KMS-11 (cell line): Measurements from ENCODE around the gene EIF5.

ENCODE experiments used
- H2AFZ ChIP-seq: fragments of 200-600 bp; sonication (generic); 2 replicates; pipeline ENCODE4 v1.6.1; 2016; ENCODE audit warnings: antibody characterized with exemption, mixed run types, low read depth
- H3K27ac ChIP-seq: fragments of 200-600 bp; sonication (generic); 2 replicates; pipeline ENCODE4 v1.6.1; 2016; ENCODE audit warnings: mild to moderate bottlenecking, mixed run types
- H3K27me3 ChIP-seq: fragments of 200-600 bp; sonication (generic); 2 replicates; pipeline ENCODE4 v1.6.1; 2017; ENCODE audit warnings: mild to moderate bottlenecking, low read depth, mixed run types, moderate library complexity; ENCODE audit not compliant: insufficient read depth
- H3K36me3 ChIP-seq: fragments of 200-600 bp; sonication (generic); 2 replicates; pipeline ENCODE4 v1.6.1; 2017; ENCODE audit warnings: mild to moderate bottlenecking, mixed run types; ENCODE audit not compliant: insufficient read depth
- H3K4me1 ChIP-seq: fragments of 200-600 bp; sonication (generic); 2 replicates; pipeline ENCODE4 v1.6.1; 2016; ENCODE audit warnings: mild to moderate bottlenecking, low read depth, mixed run types; ENCODE audit not compliant: poor library complexity, severe bottlenecking
- H3K4me2 ChIP-seq: fragments of 200-600 bp; sonication (generic); 2 replicates; pipeline ENCODE4 v1.7.0; 2016; ENCODE audit warnings: mild to moderate bottlenecking, mixed run types
- H3K4me3 ChIP-seq: fragments of 200-600 bp; sonication (generic); IDR thresholded peaks from 2 replicates; pipeline ENCODE4 v1.6.1; 2017; ENCODE audit warnings: low read depth, low read length, mixed read lengths; ENCODE audit not compliant: insufficient read depth
- H3K79me2 ChIP-seq: fragments of 200-600 bp; sonication (generic); 2 replicates; pipeline ENCODE4 v1.6.1; 2016; ENCODE audit warnings: low read depth, mixed run types; ENCODE audit not compliant: insufficient read depth
- H3K9ac ChIP-seq: fragments of 200-600 bp; sonication (generic); 2 replicates; pipeline ENCODE4 v1.6.1; 2016; ENCODE audit warnings: mild to moderate bottlenecking, mixed run types
- H4K20me1 ChIP-seq: fragments of 200-600 bp; sonication (generic); 2 replicates; pipeline ENCODE4 v1.6.1; 2016; ENCODE audit warnings: mild to moderate bottlenecking, mixed run types; ENCODE audit not compliant: insufficient read depth
- TF ChIP-seq, protein P1 (sequence below): fragments of 200-600 bp; sonication (generic); conservative IDR thresholded peaks from 2 replicates; pipeline ENCODE4 v1.6.1; 2017; ENCODE audit warnings: low read depth, mild to moderate bottlenecking, antibody characterized with exemption, low read length, moderate library complexity, mixed read lengths

EIF5 gene

DNA sequence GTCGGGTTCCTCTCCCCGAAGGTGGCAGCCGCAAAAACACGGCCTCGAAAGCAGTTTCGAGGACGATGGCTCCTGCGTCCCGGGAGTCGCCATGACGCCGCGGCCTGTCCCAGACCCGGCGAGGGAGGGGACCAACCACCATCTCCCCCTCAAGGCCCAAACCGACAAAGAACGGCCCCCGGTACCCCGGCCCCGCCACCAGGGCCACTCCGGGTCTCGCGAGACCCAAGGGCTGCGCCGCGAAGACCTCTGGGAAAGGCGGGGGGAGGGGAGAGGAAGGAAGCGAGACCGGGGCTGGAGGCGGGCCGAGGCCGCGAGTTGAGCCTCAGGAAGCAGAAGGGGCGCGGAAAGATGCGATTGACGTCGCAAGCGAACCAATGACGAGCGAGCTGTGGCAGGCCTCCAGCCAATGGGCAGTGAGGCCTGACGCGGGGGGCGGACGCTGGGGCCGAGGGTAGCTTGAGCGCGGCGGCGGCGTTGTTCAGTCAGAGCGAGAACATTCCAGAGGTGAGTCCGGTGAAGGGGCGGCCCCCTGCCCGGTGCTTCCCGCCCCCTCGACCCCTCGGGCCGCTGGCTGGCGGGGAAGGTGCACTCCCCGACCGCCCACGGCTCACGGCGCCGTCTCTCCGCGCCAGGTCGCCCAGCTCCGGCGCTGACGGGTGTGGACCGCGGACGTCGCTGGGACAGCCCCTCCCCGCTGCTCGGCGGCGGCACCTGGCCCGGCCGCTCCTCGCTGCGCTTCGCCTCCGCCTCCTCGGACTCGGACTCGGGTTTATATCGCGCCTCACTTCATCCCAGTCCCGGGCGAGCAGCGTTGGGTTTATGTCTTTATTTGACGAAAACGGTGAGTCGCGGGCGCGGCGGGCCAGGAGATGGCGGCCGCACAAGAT is at the start of gene EIF5:
TSS of gene EIF5 (plus strand) at position 484 of the 890 bp plus-strand sequence. CDS start 1,624 bp downstream, outside the sequence.
- Histone ChIP-seq H3K27me3 (no peaks in the 10 kb centered on the region), H3K4me1 (peaks cover 59% of the 10 kb centered on the region), H3K27ac (peak within 1 kb of the TSS; percentile 92), H3K79me2 (peaks cover 31% of the 10 kb centered on the region), H4K20me1 (no peaks in the 10 kb centered on the region), H3K4me2 (peak within 1 kb of the TSS; percentile 94), H3K36me3 (peaks cover 36% of the 10 kb centered on the region; the same call in 1 of the 2 replicates), H3K9ac (peak within 1 kb of the TSS; percentile 91), H2AFZ (peak within 1 kb of the TSS; percentile 59), H3K4me3 (no peak within 1 kb of the TSS)
- TF ChIP-seq, protein P1, sequence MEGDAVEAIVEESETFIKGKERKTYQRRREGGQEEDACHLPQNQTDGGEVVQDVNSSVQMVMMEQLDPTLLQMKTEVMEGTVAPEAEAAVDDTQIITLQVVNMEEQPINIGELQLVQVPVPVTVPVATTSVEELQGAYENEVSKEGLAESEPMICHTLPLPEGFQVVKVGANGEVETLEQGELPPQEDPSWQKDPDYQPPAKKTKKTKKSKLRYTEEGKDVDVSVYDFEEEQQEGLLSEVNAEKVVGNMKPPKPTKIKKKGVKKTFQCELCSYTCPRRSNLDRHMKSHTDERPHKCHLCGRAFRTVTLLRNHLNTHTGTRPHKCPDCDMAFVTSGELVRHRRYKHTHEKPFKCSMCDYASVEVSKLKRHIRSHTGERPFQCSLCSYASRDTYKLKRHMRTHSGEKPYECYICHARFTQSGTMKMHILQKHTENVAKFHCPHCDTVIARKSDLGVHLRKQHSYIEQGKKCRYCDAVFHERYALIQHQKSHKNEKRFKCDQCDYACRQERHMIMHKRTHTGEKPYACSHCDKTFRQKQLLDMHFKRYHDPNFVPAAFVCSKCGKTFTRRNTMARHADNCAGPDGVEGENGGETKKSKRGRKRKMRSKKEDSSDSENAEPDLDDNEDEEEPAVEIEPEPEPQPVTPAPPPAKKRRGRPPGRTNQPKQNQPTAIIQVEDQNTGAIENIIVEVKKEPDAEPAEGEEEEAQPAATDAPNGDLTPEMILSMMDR = no peak

GRCh38 chr14:103284574-103285467 is 49.2 kb upstream of the EIF5 start:
- H3K36me3 ChIP-seq = no peaks in the 10 kb centered on the region
- no peak overlapping the region for H3K4me3 ChIP-seq
- no peaks in the 10 kb centered on the region for H3K4me1 ChIP-seq
- TF ChIP-seq, protein P1 = no peak
- no peaks in the 10 kb centered on the region for H3K27me3 ChIP-seq
- H2AFZ ChIP-seq = no peak overlapping the region
- no peak overlapping the region for H3K4me2 ChIP-seq
- no peaks in the 10 kb centered on the region for H4K20me1 ChIP-seq
- H3K27ac ChIP-seq = no peak overlapping the region
- no peaks in the 10 kb centered on the region for H3K79me2 ChIP-seq
- no peak overlapping the region for H3K9ac ChIP-seq

GRCh38 chr14:103286460-103286859 is 47.6 kb upstream of the EIF5 start:
- H3K27me3 ChIP-seq = no peaks in the 10 kb centered on the region

More at GRCh38 chr14:103286460-103286859, 47.6 kb upstream of the EIF5 start:
- no peaks in the 10 kb centered on the region for H3K79me2 ChIP-seq
- no peak overlapping the region for H2AFZ ChIP-seq
- no peaks in the 10 kb centered on the region for H4K20me1 ChIP-seq
- no peak overlapping the region for H3K27ac ChIP-seq
- H3K4me3 ChIP-seq = no peak overlapping the region
- TF ChIP-seq, protein P1 = no peak
- H3K9ac ChIP-seq = no peak overlapping the region
- no peak overlapping the region for H3K4me2 ChIP-seq
- no peaks in the 10 kb centered on the region for H3K36me3 ChIP-seq
- no peaks in the 10 kb centered on the region for H3K4me1 ChIP-seq
